HFF-Myc (cell line): ENCODE data around the gene OPA3.

ENCODE experiments used
- DNase-seq: peaks from one replicate; pipeline ENCODE4 v3.0.0-alpha.2; 2011; ENCODE audit warnings: low read depth; ENCODE audit errors: extremely low read depth
- H3K4me3 ChIP-seq: replicated peaks from 2 replicates; pipeline ENCODE4 v1.5.1; 2011; ENCODE audit warnings: low read depth, mild to moderate bottlenecking, control low read depth, low read length
- CTCF ChIP-seq: IDR thresholded peaks from 2 replicates; pipeline ENCODE4 v1.5.1; 2012; ENCODE audit warnings: mild to moderate bottlenecking, low read depth, low read length, control low read depth; ENCODE audit errors: missing control alignments

The OPA3 gene

GRCh38 chr19:45483033-45483432, 101.6 kb downstream of the OPA3 start:
- no peak for DNase-seq
- no peak overlapping the region for H3K4me3 ChIP-seq
- no peak for TF ChIP-seq CTCF

DNA sequence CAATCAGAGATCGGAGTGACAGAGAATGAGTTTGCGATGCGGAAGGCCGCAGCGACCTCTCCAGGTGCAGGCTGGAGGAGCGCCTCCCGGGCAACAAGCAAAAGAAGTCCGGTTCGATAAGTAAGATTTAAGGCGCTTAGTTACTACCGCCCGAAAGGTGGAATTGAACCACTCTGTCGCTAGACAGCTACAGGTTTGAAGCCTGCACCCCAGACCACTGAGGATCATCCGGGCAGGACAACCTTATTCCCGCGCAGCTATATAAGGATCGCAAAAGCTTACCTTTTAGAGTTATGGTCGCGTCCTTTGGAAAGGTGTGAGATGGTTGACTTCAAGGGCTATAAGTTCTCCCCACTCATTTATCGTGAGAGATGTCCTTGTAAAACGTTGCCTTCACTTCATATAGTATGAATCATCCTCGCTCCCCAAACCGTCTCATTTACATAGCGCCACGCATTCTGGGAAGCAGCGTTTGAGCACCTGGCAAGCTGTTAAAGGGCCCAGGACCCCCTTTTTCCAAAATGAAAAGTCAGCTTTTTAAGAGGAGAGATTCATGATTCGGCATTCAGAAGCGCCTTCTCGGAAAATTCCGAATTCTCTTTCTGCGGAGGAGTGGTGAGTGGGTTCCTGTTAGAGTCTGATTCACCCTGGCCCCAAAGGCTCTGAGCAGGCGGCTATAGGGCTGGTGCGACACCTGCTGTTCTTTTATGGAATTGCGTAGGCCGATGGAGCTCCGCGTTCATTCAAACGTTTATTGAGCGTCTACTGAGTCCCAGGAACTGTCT, 106.0 kb downstream of the OPA3 start:
- peak; percentile 89 for TF ChIP-seq CTCF
- DNase-seq: peak; percentile 89

DNA sequence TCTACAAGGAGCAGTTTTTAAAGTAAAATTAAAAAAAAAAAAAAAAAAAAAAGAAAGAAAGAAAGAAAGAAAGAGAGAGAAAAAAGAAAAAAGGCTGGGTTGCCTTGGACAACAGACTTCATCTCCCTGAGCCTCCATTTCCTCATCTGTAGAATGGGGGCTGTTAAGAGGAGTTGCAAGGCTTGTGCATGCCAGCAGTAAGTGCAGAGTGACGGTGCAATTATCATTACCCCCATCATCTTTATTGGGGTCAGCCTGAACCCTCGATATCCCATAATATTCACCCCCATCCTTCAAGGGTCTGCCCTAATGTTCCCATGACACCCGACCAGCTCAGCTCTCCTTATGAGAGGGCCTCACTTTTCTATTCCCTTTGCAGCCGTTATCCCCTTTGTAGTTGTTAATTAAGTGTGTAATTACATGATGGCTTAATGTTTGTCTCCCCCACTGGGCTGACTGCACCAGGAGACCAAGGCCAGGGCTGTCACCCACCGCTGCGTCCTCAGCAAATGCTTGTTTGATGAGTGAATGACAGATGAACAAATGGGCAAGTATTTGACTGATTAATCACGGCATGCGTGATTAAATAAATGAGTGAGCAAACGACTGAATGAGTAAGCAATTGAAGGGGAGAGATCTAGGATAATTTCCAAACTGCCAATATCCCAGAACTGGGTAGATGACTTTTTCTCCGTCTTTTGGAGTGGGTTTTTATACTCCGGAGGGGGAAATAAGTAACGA, 106.7 kb downstream of the OPA3 start:
- TF ChIP-seq CTCF: no peak
- peak overlapping the region; percentile 58 for H3K4me3 ChIP-seq
- DNase-seq: no peak

More for the DNA sequence above, 106.0 kb downstream of the OPA3 start:
- peak overlapping the region; percentile 58 for H3K4me3 ChIP-seq
